Measurements from ENCODE around the gene CADPS2. TPM values are rescaled to one million over a fixed set of nuclear protein-coding genes. Genes with fewer than 3 reads are reported as not detected.

Gene CADPS2
- polyA plus RNA-seq, 1 donor, result 15.1 TPM

GRCh38 chr7:122546496-122546895 is 339.8 kb downstream of the CADPS2 start:
- DNase-seq, result no peak
- Histone ChIP-seq H3K4me1 (ENCODE audit: control insufficient read depth, insufficient read depth, low read length) (no peaks in the 10 kb centered on the region), H3K9me3 (ENCODE audit: control insufficient read depth, low read depth, low read length) (no peaks in the 10 kb centered on the region), H3K36me3 (ENCODE audit: control insufficient read depth, insufficient read depth, low read length) (no peaks in the 10 kb centered on the region), H3K4me3 (ENCODE audit: low read length) (no peak overlapping the region), H3K27me3 (ENCODE audit: control insufficient read depth, insufficient read depth, low read length) (no peaks in the 10 kb centered on the region), H3K27ac (ENCODE audit: low read length) (no peak overlapping the region)
- 67% methylated on average over 2 of the region's 2 CpGs for WGBS (ENCODE audit: insufficient coverage, low lambda C conversion rate)

- H3K4me1 ChIP-seq (ENCODE audit: control insufficient read depth, insufficient read depth, low read length), result no peaks in the 10 kb centered on the region
- H3K27me3 ChIP-seq (ENCODE audit: control insufficient read depth, insufficient read depth, low read length), result no peaks in the 10 kb centered on the region
- H3K4me3 ChIP-seq (ENCODE audit: low read length), result no peak overlapping the region
- H3K9me3 ChIP-seq (ENCODE audit: control insufficient read depth, low read depth, low read length), result no peaks in the 10 kb centered on the region
- DNase-seq, result no peak
- no CpG with 5 or more reads among the region's 2 CpGs for WGBS (ENCODE audit: insufficient coverage, low lambda C conversion rate)
- no peak overlapping the region for H3K27ac ChIP-seq (ENCODE audit: low read length)
- no peaks in the 10 kb centered on the region for H3K36me3 ChIP-seq (ENCODE audit: control insufficient read depth, insufficient read depth, low read length)
These were observed 341.8 kb downstream of the CADPS2 start for GRCh38 chr7:122544463-122544862.

GRCh38 chr7:122543891-122544290 is 342.4 kb downstream of the CADPS2 start:
- WGBS (ENCODE audit: insufficient coverage, low lambda C conversion rate), result 61% methylated on average over 2 of the region's 2 CpGs

GRCh38 chr7:122543166-122543565 is 343.1 kb downstream of the CADPS2 start:
- Histone ChIP-seq H3K27ac (ENCODE audit: low read length) (no peak overlapping the region), H3K27me3 (ENCODE audit: control insufficient read depth, insufficient read depth, low read length) (no peaks in the 10 kb centered on the region), H3K4me3 (ENCODE audit: low read length) (no peak overlapping the region), H3K4me1 (ENCODE audit: control insufficient read depth, insufficient read depth, low read length) (no peaks in the 10 kb centered on the region), H3K9me3 (ENCODE audit: control insufficient read depth, low read depth, low read length) (no peaks in the 10 kb centered on the region), H3K36me3 (ENCODE audit: control insufficient read depth, insufficient read depth, low read length) (no peaks in the 10 kb centered on the region)
- no peak for DNase-seq

More at GRCh38 chr7:122543891-122544290, 342.4 kb downstream of the CADPS2 start:
- Histone ChIP-seq H3K36me3 (ENCODE audit: control insufficient read depth, insufficient read depth, low read length) (no peaks in the 10 kb centered on the region), H3K4me1 (ENCODE audit: control insufficient read depth, insufficient read depth, low read length) (no peaks in the 10 kb centered on the region), H3K9me3 (ENCODE audit: control insufficient read depth, low read depth, low read length) (no peaks in the 10 kb centered on the region), H3K27ac (ENCODE audit: low read length) (no peak overlapping the region), H3K27me3 (ENCODE audit: control insufficient read depth, insufficient read depth, low read length) (no peaks in the 10 kb centered on the region), H3K4me3 (ENCODE audit: low read length) (no peak overlapping the region)
- DNase-seq, result no peak

- no peak for DNase-seq
- Histone ChIP-seq H3K27ac (ENCODE audit: low read length) (no peak overlapping the region), H3K4me3 (ENCODE audit: low read length) (no peak overlapping the region), H3K9me3 (ENCODE audit: control insufficient read depth, low read depth, low read length) (no peaks in the 10 kb centered on the region), H3K4me1 (ENCODE audit: control insufficient read depth, insufficient read depth, low read length) (no peaks in the 10 kb centered on the region), H3K27me3 (ENCODE audit: control insufficient read depth, insufficient read depth, low read length) (no peaks in the 10 kb centered on the region), H3K36me3 (ENCODE audit: control insufficient read depth, insufficient read depth, low read length) (no peaks in the 10 kb centered on the region)
- 80% methylated on average over 1 of the region's 1 CpG for WGBS (ENCODE audit: insufficient coverage, low lambda C conversion rate)
These were observed 351.2 kb downstream of the CADPS2 start for GRCh38 chr7:122535086-122535485.

GRCh38 chr7:122532406-122533269 is 353.6 kb downstream of the CADPS2 start:
- Histone ChIP-seq H3K27me3 (ENCODE audit: control insufficient read depth, insufficient read depth, low read length) (no peaks in the 10 kb centered on the region), H3K36me3 (ENCODE audit: control insufficient read depth, insufficient read depth, low read length) (no peaks in the 10 kb centered on the region), H3K9me3 (ENCODE audit: control insufficient read depth, low read depth, low read length) (no peaks in the 10 kb centered on the region), H3K4me3 (ENCODE audit: low read length) (no peak overlapping the region), H3K4me1 (ENCODE audit: control insufficient read depth, insufficient read depth, low read length) (no peaks in the 10 kb centered on the region), H3K27ac (ENCODE audit: low read length) (no peak overlapping the region)
- WGBS (ENCODE audit: insufficient coverage, low lambda C conversion rate), result 13% methylated on average over 2 of the region's 9 CpGs
- no peak for DNase-seq

GRCh38 chr7:122528879-122529481 is 357.3 kb downstream of the CADPS2 start:
- peak; percentile 12 to 17 for DNase-seq
- Histone ChIP-seq H3K27ac (ENCODE audit: low read length) (no peak overlapping the region), H3K4me1 (ENCODE audit: control insufficient read depth, insufficient read depth, low read length) (no peaks in the 10 kb centered on the region), H3K4me3 (ENCODE audit: low read length) (no peak overlapping the region), H3K27me3 (ENCODE audit: control insufficient read depth, insufficient read depth, low read length) (no peaks in the 10 kb centered on the region), H3K9me3 (ENCODE audit: control insufficient read depth, low read depth, low read length) (no peaks in the 10 kb centered on the region), H3K36me3 (ENCODE audit: control insufficient read depth, insufficient read depth, low read length) (no peaks in the 10 kb centered on the region)
- WGBS (ENCODE audit: insufficient coverage, low lambda C conversion rate), result 42% methylated on average over 2 of the region's 3 CpGs

- WGBS (ENCODE audit: insufficient coverage, low lambda C conversion rate), result no CpG with 5 or more reads among the region's 5 CpGs
- H3K4me3 ChIP-seq (ENCODE audit: low read length), result no peak overlapping the region
- no peaks in the 10 kb centered on the region for H3K4me1 ChIP-seq (ENCODE audit: control insufficient read depth, insufficient read depth, low read length)
- H3K36me3 ChIP-seq (ENCODE audit: control insufficient read depth, insufficient read depth, low read length), result no peaks in the 10 kb centered on the region
- H3K27me3 ChIP-seq (ENCODE audit: control insufficient read depth, insufficient read depth, low read length), result no peaks in the 10 kb centered on the region
- no peak overlapping the region for H3K27ac ChIP-seq (ENCODE audit: low read length)
- H3K9me3 ChIP-seq (ENCODE audit: control insufficient read depth, low read depth, low read length), result no peaks in the 10 kb centered on the region
- no peak for DNase-seq
These were observed 360.9 kb downstream of the CADPS2 start for GRCh38 chr7:122525355-122525754.

GRCh38 chr7:122521767-122522166 is 364.5 kb downstream of the CADPS2 start:
- Histone ChIP-seq H3K27me3 (ENCODE audit: control insufficient read depth, insufficient read depth, low read length) (no peaks in the 10 kb centered on the region), H3K4me1 (ENCODE audit: control insufficient read depth, insufficient read depth, low read length) (no peaks in the 10 kb centered on the region), H3K4me3 (ENCODE audit: low read length) (no peak overlapping the region), H3K36me3 (ENCODE audit: control insufficient read depth, insufficient read depth, low read length) (no peaks in the 10 kb centered on the region), H3K9me3 (ENCODE audit: control insufficient read depth, low read depth, low read length) (no peaks in the 10 kb centered on the region), H3K27ac (ENCODE audit: low read length) (no peak overlapping the region)
- DNase-seq, result no peak

- Histone ChIP-seq H3K4me1 (ENCODE audit: control insufficient read depth, insufficient read depth, low read length) (no peaks in the 10 kb centered on the region), H3K27me3 (ENCODE audit: control insufficient read depth, insufficient read depth, low read length) (no peaks in the 10 kb centered on the region), H3K9me3 (ENCODE audit: control insufficient read depth, low read depth, low read length) (no peaks in the 10 kb centered on the region), H3K27ac (ENCODE audit: low read length) (no peak overlapping the region), H3K36me3 (ENCODE audit: control insufficient read depth, insufficient read depth, low read length) (no peaks in the 10 kb centered on the region), H3K4me3 (ENCODE audit: low read length) (no peak overlapping the region)
- WGBS (ENCODE audit: insufficient coverage, low lambda C conversion rate), result 50% methylated on average over 2 of the region's 5 CpGs
- no peak for DNase-seq
These were observed 365.2 kb downstream of the CADPS2 start for GRCh38 chr7:122520971-122521555.

All from large intestine (tissue), 3 donors.